ENCODE results near the gene TFF2.

TFF2 gene

DNA sequence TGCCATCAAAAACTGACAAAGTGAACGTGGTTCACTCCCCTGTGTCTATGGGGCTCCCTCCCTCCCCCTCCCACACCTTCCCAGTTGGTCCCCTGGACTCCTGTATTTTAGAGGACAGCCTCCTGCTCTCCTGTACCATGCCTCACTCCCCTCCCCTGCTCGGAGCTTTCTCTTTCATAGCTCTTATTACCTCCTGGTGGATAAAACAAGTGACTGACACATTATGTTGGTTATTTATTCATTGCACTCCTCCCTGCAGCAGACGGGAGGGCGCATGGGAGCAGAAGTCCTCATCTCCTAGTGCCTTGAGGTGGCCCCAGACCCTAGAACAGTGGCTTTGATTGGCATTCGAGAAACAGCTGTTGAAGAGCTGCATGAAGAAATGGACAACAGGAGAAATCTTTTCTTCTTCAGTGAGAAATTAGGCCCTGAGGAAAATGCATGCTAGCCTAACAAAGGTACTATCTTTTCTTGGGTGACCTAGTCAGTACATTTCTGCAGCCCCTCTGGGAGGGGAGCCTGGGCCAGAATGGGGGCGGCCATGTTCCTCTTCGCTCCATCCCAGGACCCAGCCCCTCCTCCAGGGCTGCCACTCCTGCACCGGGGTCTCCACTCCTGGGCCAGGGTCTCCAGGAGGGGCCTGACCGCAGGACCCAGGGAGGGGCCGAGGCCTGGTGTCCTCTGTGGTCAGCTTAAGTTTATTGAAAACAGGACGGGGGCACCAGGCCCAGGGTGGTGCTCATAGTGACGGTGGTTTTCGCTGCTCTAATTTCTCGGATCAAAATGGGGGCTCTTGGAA, 16.8 kb upstream of the TFF2 start:
- Histone ChIP-seq H3K27ac (peak overlapping the region; percentile 98), H3K36me3 (no peaks in the 10 kb centered on the region), H3K4me3 (ENCODE audit: low read depth, low read length) (peak overlapping the region; percentile 21), H3K9me3 (ENCODE audit: severe bottlenecking) (no peaks in the 10 kb centered on the region), H3K27me3 (ENCODE audit: insufficient read depth, low read depth, severe bottlenecking) (no peaks in the 10 kb centered on the region)
- TF ChIP-seq, protein P1, sequence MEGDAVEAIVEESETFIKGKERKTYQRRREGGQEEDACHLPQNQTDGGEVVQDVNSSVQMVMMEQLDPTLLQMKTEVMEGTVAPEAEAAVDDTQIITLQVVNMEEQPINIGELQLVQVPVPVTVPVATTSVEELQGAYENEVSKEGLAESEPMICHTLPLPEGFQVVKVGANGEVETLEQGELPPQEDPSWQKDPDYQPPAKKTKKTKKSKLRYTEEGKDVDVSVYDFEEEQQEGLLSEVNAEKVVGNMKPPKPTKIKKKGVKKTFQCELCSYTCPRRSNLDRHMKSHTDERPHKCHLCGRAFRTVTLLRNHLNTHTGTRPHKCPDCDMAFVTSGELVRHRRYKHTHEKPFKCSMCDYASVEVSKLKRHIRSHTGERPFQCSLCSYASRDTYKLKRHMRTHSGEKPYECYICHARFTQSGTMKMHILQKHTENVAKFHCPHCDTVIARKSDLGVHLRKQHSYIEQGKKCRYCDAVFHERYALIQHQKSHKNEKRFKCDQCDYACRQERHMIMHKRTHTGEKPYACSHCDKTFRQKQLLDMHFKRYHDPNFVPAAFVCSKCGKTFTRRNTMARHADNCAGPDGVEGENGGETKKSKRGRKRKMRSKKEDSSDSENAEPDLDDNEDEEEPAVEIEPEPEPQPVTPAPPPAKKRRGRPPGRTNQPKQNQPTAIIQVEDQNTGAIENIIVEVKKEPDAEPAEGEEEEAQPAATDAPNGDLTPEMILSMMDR (IDR thresholded peaks at IDR 0.05; ENCODE audit: low read depth, low read length) = 0 out of 2 replicates have a peak, but pooled peaks have one; percentile 15
- DNase-seq = no peak

DNA sequence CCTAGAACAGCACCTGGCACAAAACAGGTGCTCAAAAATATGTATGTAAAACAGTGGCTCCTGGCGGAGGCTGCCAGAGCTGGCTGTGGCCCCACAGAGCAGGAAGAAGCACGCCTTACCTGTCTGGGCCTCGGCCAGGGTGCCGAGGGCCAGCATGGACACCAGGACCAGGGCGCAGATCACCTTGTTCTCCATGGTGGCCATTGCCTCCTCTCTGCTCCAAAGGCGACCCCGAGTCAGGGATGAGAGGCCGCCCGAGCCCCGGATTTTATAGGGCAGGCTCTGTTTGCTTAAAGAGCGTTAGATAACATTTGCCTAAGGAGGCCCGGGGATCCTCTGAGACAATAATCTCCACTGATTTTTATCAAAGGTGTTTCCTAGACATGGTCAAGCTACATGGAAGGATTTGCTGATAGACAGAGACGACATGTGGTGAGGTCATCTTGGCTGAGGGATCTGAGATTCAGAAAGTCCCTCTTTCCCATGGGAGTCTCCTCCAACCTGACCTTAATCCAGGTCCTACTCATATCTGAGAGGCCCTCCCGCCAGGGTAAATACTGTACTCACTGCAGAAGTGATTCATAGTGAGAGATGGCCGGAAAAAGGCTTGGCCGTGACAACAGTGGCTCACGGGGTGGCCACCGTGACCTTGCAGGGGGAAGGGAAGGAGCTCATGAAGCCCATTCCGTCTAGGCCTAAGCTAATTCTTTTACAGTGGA, 15.7 kb upstream of the TFF2 start, which contains the start of gene TFF1:
TSS of gene TFF1 (minus strand) at position 244 of the 719 bp plus-strand sequence. CDS start at position 204, 40 bp downstream.
- H3K27me3 ChIP-seq (ENCODE audit: insufficient read depth, low read depth, severe bottlenecking) = no peaks in the 10 kb centered on the region
- TF ChIP-seq, protein P1 (IDR thresholded peaks at IDR 0.05; ENCODE audit: low read depth, low read length) = no peak
- H3K36me3 ChIP-seq = no peaks in the 10 kb centered on the region
- H3K27ac ChIP-seq = peak within 1 kb of the TSS; percentile 98
- H3K9me3 ChIP-seq (ENCODE audit: severe bottlenecking) = no peaks in the 10 kb centered on the region
- peak; percentile 88 for DNase-seq
- peak within 1 kb of the TSS; percentile 44 for H3K4me3 ChIP-seq (ENCODE audit: low read depth, low read length)

DNA sequence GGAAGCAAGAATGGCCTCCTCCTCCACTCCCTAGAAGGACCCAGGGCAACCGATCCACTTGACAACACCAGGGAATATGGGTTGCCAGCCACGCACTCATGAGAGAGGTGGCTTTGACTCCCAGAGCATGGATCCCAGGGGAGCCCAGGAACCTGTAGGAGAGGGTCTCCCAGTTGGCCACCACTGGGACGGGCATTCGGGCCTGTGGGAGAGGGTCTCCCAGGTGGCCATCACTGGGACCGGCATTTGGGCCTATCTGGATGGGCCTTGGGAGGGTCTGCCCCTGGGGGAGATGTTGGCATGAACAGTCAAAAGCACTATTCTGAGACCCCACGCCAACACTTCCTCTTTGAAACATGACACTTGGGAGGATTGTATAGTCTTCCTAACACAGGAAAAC, 15.0 kb upstream of the TFF2 start:
- Histone ChIP-seq H3K36me3 (no peaks in the 10 kb centered on the region), H3K9me3 (ENCODE audit: severe bottlenecking) (no peaks in the 10 kb centered on the region), H3K4me3 (ENCODE audit: low read depth, low read length) (peak overlapping the region; percentile 44), H3K27me3 (ENCODE audit: insufficient read depth, low read depth, severe bottlenecking) (no peaks in the 10 kb centered on the region), H3K27ac (peak overlapping the region; percentile 98)
- TF ChIP-seq, protein P1 (IDR thresholded peaks at IDR 0.05; ENCODE audit: low read depth, low read length) = no peak
- DNase-seq = no peak

DNA sequence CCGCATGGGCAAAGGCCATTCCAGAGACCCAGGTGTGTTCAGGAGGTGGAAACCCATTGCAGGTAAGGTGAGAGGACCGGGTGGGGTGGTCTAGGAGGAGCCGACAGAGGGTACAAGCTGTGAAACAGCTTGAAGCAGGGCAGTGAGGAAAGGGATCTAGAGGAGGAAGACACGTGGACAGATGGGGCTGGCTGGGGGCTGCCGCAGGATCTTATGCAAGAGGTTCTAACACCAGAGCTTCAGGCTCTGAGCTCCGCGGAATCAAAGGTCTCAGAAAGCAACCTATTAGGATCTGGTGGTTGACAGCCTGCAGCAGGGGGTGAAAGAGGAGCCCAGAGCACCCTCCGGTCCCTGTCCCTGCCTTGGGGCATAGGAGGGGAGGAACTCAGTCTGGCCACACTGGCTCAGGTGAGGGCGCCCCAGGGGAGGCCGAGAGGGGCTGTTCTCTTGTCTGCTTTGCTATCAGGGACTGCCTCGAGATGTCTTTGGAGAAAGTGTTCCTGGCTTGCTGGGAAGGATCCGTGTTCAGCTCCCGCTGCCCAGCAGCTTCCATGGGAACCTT, 13.6 kb upstream of the TFF2 start:
- TF ChIP-seq, protein P1 (IDR thresholded peaks at IDR 0.05; ENCODE audit: low read depth, low read length) = no peak
- Histone ChIP-seq H3K27me3 (ENCODE audit: insufficient read depth, low read depth, severe bottlenecking) (no peaks in the 10 kb centered on the region), H3K36me3 (no peaks in the 10 kb centered on the region), H3K27ac (peak overlapping the region; percentile 98), H3K9me3 (ENCODE audit: severe bottlenecking) (peaks cover 7% of the 10 kb centered on the region), H3K4me3 (ENCODE audit: low read depth, low read length) (peak overlapping the region; percentile 44)
- peak; percentile 80 for DNase-seq

DNA sequence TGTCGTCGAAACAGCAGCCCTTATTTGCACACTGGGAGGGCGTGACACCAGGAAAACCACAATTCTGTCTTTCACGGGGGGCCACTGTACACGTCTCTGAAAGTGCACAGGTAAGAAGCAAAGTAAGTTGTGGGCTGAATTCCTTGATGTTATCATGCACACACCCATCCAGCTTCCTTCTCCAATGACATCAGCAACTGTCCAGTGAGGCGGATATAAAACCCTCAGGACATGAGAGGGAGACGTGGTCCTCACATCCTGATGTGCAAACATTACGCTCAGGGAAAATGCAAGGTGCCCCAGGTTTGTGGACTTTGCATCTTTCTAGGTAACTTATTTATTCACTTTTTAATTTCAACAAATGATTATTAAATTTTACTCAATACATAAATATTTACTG, 12.5 kb upstream of the TFF2 start:
- TF ChIP-seq, protein P1 (IDR thresholded peaks at IDR 0.05; ENCODE audit: low read depth, low read length) = no peak
- DNase-seq = no peak
- H3K36me3 ChIP-seq = no peaks in the 10 kb centered on the region
- H3K9me3 ChIP-seq (ENCODE audit: severe bottlenecking) = peaks cover 7% of the 10 kb centered on the region
- H3K4me3 ChIP-seq (ENCODE audit: low read depth, low read length) = no peak overlapping the region
- H3K27ac ChIP-seq = no peak overlapping the region
- H3K27me3 ChIP-seq (ENCODE audit: insufficient read depth, low read depth, severe bottlenecking) = no peaks in the 10 kb centered on the region
